SJSA1 (cell line): ENCODE results near the gene TEX29. TPM values are rescaled to one million over a fixed set of nuclear protein-coding genes. Genes with fewer than 3 reads are reported as not detected.

Experiments
- DNase-seq, 2 experiments: peaks; one replicate each; pipeline ENCODE4 v3.0.0-alpha.2; 2015 to 2020; ENCODE audit warnings: low spot score in 2 of 2, low read depth in 1 of 2
- H3K27ac ChIP-seq: fragments of 250-450 bp; sonication (Bioruptor Pico); 2 replicates; pipeline ENCODE4 v1.5.1; 2020; ENCODE audit warnings: mild to moderate bottlenecking, moderate library complexity
- H3K27me3 ChIP-seq: fragments of 250-450 bp; sonication (Bioruptor Pico); replicated peaks from 2 replicates; pipeline ENCODE4 v1.5.1; 2020; ENCODE audit warnings: mild to moderate bottlenecking, moderate library complexity
- H3K36me3 ChIP-seq: fragments of 250-450 bp; sonication (Bioruptor Pico); 2 replicates; pipeline ENCODE4 v1.5.1; 2020; ENCODE audit warnings: mild to moderate bottlenecking
- H3K4me1 ChIP-seq: fragments of 250-450 bp; sonication (Bioruptor Pico); replicated peaks from 2 replicates; pipeline ENCODE4 v1.6.1; 2021; ENCODE audit warnings: mild to moderate bottlenecking
- H3K4me3 ChIP-seq: fragments of 250-450 bp; sonication (Bioruptor Pico); 2 replicates; pipeline ENCODE4 v1.5.1; 2020; ENCODE audit warnings: mild to moderate bottlenecking
- H3K9me3 ChIP-seq: fragments of 250-450 bp; sonication (Bioruptor Pico); replicated peaks from 2 replicates; pipeline ENCODE4 v1.5.1; 2020; ENCODE audit warnings: mild to moderate bottlenecking
- total RNA-seq: library from RNA; depleted of rRNA; stranded (reverse); fragments of >200 nt; shearing (Covaris generic); gene quantifications from 2 replicates; pipeline ENCODE4 v1.2.3, GENCODE V29; 2014

Gene TEX29
- total RNA-seq, 1 experiment from 2014 or later: 0.82 TPM

- H3K36me3 ChIP-seq: peaks cover 85% of the 10 kb centered on the region
- no peaks in the 10 kb centered on the region for H3K27me3 ChIP-seq
- H3K4me3 ChIP-seq: no peak overlapping the region
- no peak for DNase-seq
- peaks cover 7% of the 10 kb centered on the region; the same call in 1 of the 2 replicates for H3K9me3 ChIP-seq
- H3K4me1 ChIP-seq: no peaks in the 10 kb centered on the region
- no peak overlapping the region for H3K27ac ChIP-seq
Observed at GRCh38 chr13:111303559-111303958, 16.9 kb upstream of the TEX29 start.

GRCh38 chr13:111304041-111304544, 16.3 kb upstream of the TEX29 start:
- DNase-seq: no peak
- Histone ChIP-seq H3K36me3 (peaks cover 85% of the 10 kb centered on the region), H3K27ac (no peak overlapping the region), H3K9me3 (peaks cover 9% of the 10 kb centered on the region; the same call in 1 of the 2 replicates), H3K4me3 (no peak overlapping the region), H3K4me1 (no peaks in the 10 kb centered on the region), H3K27me3 (no peaks in the 10 kb centered on the region)

- no peaks in the 10 kb centered on the region for H3K27me3 ChIP-seq
- peaks cover 9% of the 10 kb centered on the region; the same call in 1 of the 2 replicates for H3K9me3 ChIP-seq
- no peak for DNase-seq
- H3K36me3 ChIP-seq: peaks cover 84% of the 10 kb centered on the region
- no peak overlapping the region for H3K27ac ChIP-seq
- no peak overlapping the region for H3K4me3 ChIP-seq
- H3K4me1 ChIP-seq: no peaks in the 10 kb centered on the region
Observed at GRCh38 chr13:111304603-111305289, 15.7 kb upstream of the TEX29 start.

- Histone ChIP-seq H3K4me1 (peaks cover 23% of the 10 kb centered on the region), H3K36me3 (peaks cover 35% of the 10 kb centered on the region), H3K27ac (no peak overlapping the region), H3K4me3 (no peak overlapping the region), H3K27me3 (no peaks in the 10 kb centered on the region), H3K9me3 (peaks cover 25% of the 10 kb centered on the region)
- DNase-seq: peak in 1 of 2 experiments; percentile 59
Observed at GRCh38 chr13:111312944-111313590, 7.4 kb upstream of the TEX29 start.

GRCh38 chr13:111313911-111314425, 6.5 kb upstream of the TEX29 start:
- H3K4me1 ChIP-seq: peaks cover 23% of the 10 kb centered on the region
- H3K36me3 ChIP-seq: peaks cover 26% of the 10 kb centered on the region
- no peak overlapping the region for H3K27ac ChIP-seq
- H3K4me3 ChIP-seq: no peak overlapping the region
- H3K9me3 ChIP-seq: peaks cover 19% of the 10 kb centered on the region
- no peaks in the 10 kb centered on the region for H3K27me3 ChIP-seq
- peak in 1 of 2 experiments; percentile 59 for DNase-seq

- DNase-seq: peak in 1 of 2 experiments; percentile 49
- no peaks in the 10 kb centered on the region for H3K27me3 ChIP-seq
Observed at GRCh38 chr13:111314852-111315251, 5.6 kb upstream of the TEX29 start.

GRCh38 chr13:111315347-111315995, 5.0 kb upstream of the TEX29 start:
- peaks cover 19% of the 10 kb centered on the region for H3K9me3 ChIP-seq
- H3K4me1 ChIP-seq: peaks cover 23% of the 10 kb centered on the region
- H3K27me3 ChIP-seq: no peaks in the 10 kb centered on the region
- H3K27ac ChIP-seq: no peak overlapping the region
- H3K36me3 ChIP-seq: peaks cover 22% of the 10 kb centered on the region
- peak; percentile 48 to 78 for DNase-seq
- H3K4me3 ChIP-seq: no peak overlapping the region

More at GRCh38 chr13:111314852-111315251, 5.6 kb upstream of the TEX29 start:
- Histone ChIP-seq H3K9me3 (peaks cover 19% of the 10 kb centered on the region), H3K27ac (no peak overlapping the region), H3K4me3 (no peak overlapping the region), H3K4me1 (peaks cover 23% of the 10 kb centered on the region), H3K36me3 (peaks cover 22% of the 10 kb centered on the region)

GRCh38 chr13:111316161-111316730, 4.2 kb upstream of the TEX29 start:
- no peak overlapping the region for H3K4me3 ChIP-seq
- peaks cover 19% of the 10 kb centered on the region for H3K9me3 ChIP-seq
- H3K36me3 ChIP-seq: peaks cover 22% of the 10 kb centered on the region
- H3K27me3 ChIP-seq: no peaks in the 10 kb centered on the region
- H3K4me1 ChIP-seq: peaks cover 23% of the 10 kb centered on the region
- peak in 1 of 2 experiments; percentile 47 for DNase-seq
- H3K27ac ChIP-seq: no peak overlapping the region

GRCh38 chr13:111317042-111317550, 3.3 kb upstream of the TEX29 start:
- peak in 1 of 2 experiments; percentile 52 for DNase-seq
- H3K4me1 ChIP-seq: peaks cover 23% of the 10 kb centered on the region
- peaks cover 13% of the 10 kb centered on the region for H3K9me3 ChIP-seq
- H3K36me3 ChIP-seq: peaks cover 14% of the 10 kb centered on the region
- H3K4me3 ChIP-seq: no peak overlapping the region
- no peak overlapping the region for H3K27ac ChIP-seq
- H3K27me3 ChIP-seq: no peaks in the 10 kb centered on the region; the same call in 1 of the 2 replicates

- no peak overlapping the region for H3K27ac ChIP-seq
- peaks cover 6% of the 10 kb centered on the region for H3K9me3 ChIP-seq
- peaks cover 23% of the 10 kb centered on the region for H3K4me1 ChIP-seq
- peaks cover 4% of the 10 kb centered on the region for H3K27me3 ChIP-seq
- H3K4me3 ChIP-seq: no peak overlapping the region
- DNase-seq: peak in 1 of 2 experiments; percentile 59
- H3K36me3 ChIP-seq: peaks cover 7% of the 10 kb centered on the region
Observed at GRCh38 chr13:111317571-111318345, 2.7 kb upstream of the TEX29 start.

- peak in 1 of 2 experiments; percentile 52 for DNase-seq
- Histone ChIP-seq H3K4me1 (peaks cover 23% of the 10 kb centered on the region), H3K4me3 (no peak overlapping the region), H3K27ac (no peak overlapping the region), H3K36me3 (peaks cover under 1% of the 10 kb centered on the region), H3K9me3 (no peaks in the 10 kb centered on the region; the same call in 1 of the 2 replicates), H3K27me3 (peaks cover 8% of the 10 kb centered on the region)
Observed at GRCh38 chr13:111318386-111318785, 2.1 kb upstream of the TEX29 start.

GRCh38 chr13:111319521-111319920, 921 bp upstream of the TEX29 start:
- no peaks in the 10 kb centered on the region for H3K9me3 ChIP-seq
- H3K27ac ChIP-seq: no peak overlapping the region
- H3K36me3 ChIP-seq: no peaks in the 10 kb centered on the region
- H3K4me3 ChIP-seq: no peak overlapping the region
- H3K4me1 ChIP-seq: peaks cover 16% of the 10 kb centered on the region
- peak in 1 of 2 experiments; percentile 55 for DNase-seq
- H3K27me3 ChIP-seq: peaks cover 19% of the 10 kb centered on the region
